ENCODE results near the gene AGBL1. TPM values are rescaled to one million over a fixed set of nuclear protein-coding genes. Genes with fewer than 3 reads are reported as not detected.

AGBL1 gene
- total and polyA plus RNA-seq, 2 donors (not counting 3 experiments of a cell fraction or from before 2014, with no cell fraction given), result not detected

- intact Hi-C loops (cut with micrococcal nuclease) (no loop called here), dilution Hi-C loops (cut with MboI; ENCODE audit: extremely low pct_ligation_motif_present, low sequenced_read_pairs) (no loop called here)
- H3K9me1 ChIP-seq (replicated peaks; ENCODE audit: control insufficient read depth, extremely low read depth, insufficient read depth, low read length), result no peaks in the 10 kb centered on the region
- CTCF ChIA-PET, result no interaction called here
- no peaks in the 10 kb centered on the region for H3K36me3 ChIP-seq (ENCODE audit: control insufficient read depth in 2 of 2, extremely low read depth in 1 of 2, insufficient read depth in 2 of 2, low read length in 2 of 2)
- H3K27me3 ChIP-seq (ENCODE audit: control insufficient read depth in 2 of 2, insufficient read depth in 2 of 2, low read length in 2 of 2), result no peaks in the 10 kb centered on the region
- no peaks in the 10 kb centered on the region for H4K20me1 ChIP-seq (replicated peaks; ENCODE audit: control insufficient read depth, extremely low read depth, insufficient read depth, low read length)
- H3K4me3 ChIP-seq (replicated peaks in 1 of 3; ENCODE audit: insufficient read depth in 1 of 3, low read depth in 1 of 3, low read length in 3 of 3), result no peak overlapping the region
- BruUV-seq (replicated peaks), result no TSS peak
- H3K9ac ChIP-seq (replicated peaks; ENCODE audit: extremely low read depth, insufficient read depth, low read length), result no peak overlapping the region
- H3K27ac ChIP-seq (ENCODE audit: insufficient read depth, low read depth, low read length), result no peak overlapping the region
- H2AFZ ChIP-seq (ENCODE audit: low read depth, low read length), result no peak overlapping the region
- TF ChIP-seq EZH2 (IDR thresholded peaks at IDR 0.05; ENCODE audit: borderline replicate concordance, low read depth, low read length, severe bottlenecking) (no peak), JUN (IDR thresholded peaks at IDR 0.05; ENCODE audit: borderline replicate concordance, insufficient read depth, insufficient read length, low read depth) (no peak), GATA2 (IDR thresholded peaks at IDR 0.05; ENCODE audit: insufficient read depth, insufficient read length, low read depth, low read length) (no peak)
- FAIRE-seq, result no peak
- H3K9me3 ChIP-seq (replicated peaks; ENCODE audit: control insufficient read depth, insufficient read depth, low read length), result peaks cover 2% of the 10 kb centered on the region
- no peaks in the 10 kb centered on the region for H3K79me2 ChIP-seq (ENCODE audit: control insufficient read depth, insufficient read depth, low read length)
- no peak for DNase-seq (ENCODE audit: low read depth, low spot score)
- POLR2A ChIA-PET, result no interaction called here
- H3K4me1 ChIP-seq (ENCODE audit: control insufficient read depth, extremely low read depth, insufficient read depth, low read length), result no peaks in the 10 kb centered on the region
- H3K4me2 ChIP-seq (ENCODE audit: insufficient read depth, low read length), result no peak overlapping the region
These were observed 269.9 kb downstream of the AGBL1 start for GRCh38 chr15:86349565-86349964.

- no TSS peak for BruUV-seq (replicated peaks)
- ChIA-PET CTCF (no interaction called here), POLR2A (no interaction called here)
These were observed 273.5 kb downstream of the AGBL1 start for GRCh38 chr15:86353213-86353612.

More at GRCh38 chr15:86353213-86353612, 273.5 kb downstream of the AGBL1 start:
- FAIRE-seq (no peak), DNase-seq (ENCODE audit: low read depth, low spot score) (no peak)
- H4K20me1 ChIP-seq (replicated peaks; ENCODE audit: control insufficient read depth, extremely low read depth, insufficient read depth, low read length), result no peaks in the 10 kb centered on the region
- H3K36me3 ChIP-seq (ENCODE audit: control insufficient read depth in 2 of 2, extremely low read depth in 1 of 2, insufficient read depth in 2 of 2, low read length in 2 of 2), result no peaks in the 10 kb centered on the region
- no peak overlapping the region for H3K9ac ChIP-seq (replicated peaks; ENCODE audit: extremely low read depth, insufficient read depth, low read length)
- no peaks in the 10 kb centered on the region for H3K9me1 ChIP-seq (replicated peaks; ENCODE audit: control insufficient read depth, extremely low read depth, insufficient read depth, low read length)
- H3K9me3 ChIP-seq (replicated peaks; ENCODE audit: control insufficient read depth, insufficient read depth, low read length), result peaks cover 2% of the 10 kb centered on the region
- H2AFZ ChIP-seq (ENCODE audit: low read depth, low read length), result no peak overlapping the region
- no peak overlapping the region for H3K4me3 ChIP-seq (replicated peaks in 1 of 3; ENCODE audit: insufficient read depth in 1 of 3, low read depth in 1 of 3, low read length in 3 of 3)
- dilution Hi-C loops (cut with MboI; ENCODE audit: extremely low pct_ligation_motif_present, low sequenced_read_pairs), result no loop called here
- H3K4me2 ChIP-seq (ENCODE audit: insufficient read depth, low read length), result no peak overlapping the region
- TF ChIP-seq MAX (IDR thresholded peaks at IDR 0.05; ENCODE audit: insufficient read depth, insufficient read length) (no peak), CTCF (IDR thresholded peaks at IDR 0.05; ENCODE audit: extremely low read depth in 1 of 2, insufficient read depth in 1 of 2, low read depth in 1 of 2, low read length in 2 of 2) (no peak), POLR2A (IDR thresholded peaks at IDR 0.05; ENCODE audit: low read depth, low read length) (no peak), FOS (IDR thresholded peaks at IDR 0.05; ENCODE audit: borderline replicate concordance, insufficient read depth, low read length) (no peak), JUN (IDR thresholded peaks at IDR 0.05; ENCODE audit: borderline replicate concordance, insufficient read depth, insufficient read length, low read depth) (no peak), POLR2AphosphoS5 (IDR thresholded peaks at IDR 0.05; ENCODE audit: insufficient read depth, low read depth, low read length) (no peak), EZH2 (IDR thresholded peaks at IDR 0.05; ENCODE audit: borderline replicate concordance, low read depth, low read length, severe bottlenecking) (no peak), MYC (IDR thresholded peaks at IDR 0.05; ENCODE audit: low read depth, low read length) (no peak), GATA2 (IDR thresholded peaks at IDR 0.05; ENCODE audit: insufficient read depth, insufficient read length, low read depth, low read length) (no peak)
- H3K27me3 ChIP-seq (ENCODE audit: control insufficient read depth in 2 of 2, insufficient read depth in 2 of 2, low read length in 2 of 2), result no peaks in the 10 kb centered on the region
- intact Hi-C loops (cut with micrococcal nuclease), result no loop called here
- no peak overlapping the region for H3K27ac ChIP-seq (ENCODE audit: insufficient read depth, low read depth, low read length)
- H3K79me2 ChIP-seq (ENCODE audit: control insufficient read depth, insufficient read depth, low read length), result no peaks in the 10 kb centered on the region
- H3K4me1 ChIP-seq (ENCODE audit: control insufficient read depth, extremely low read depth, insufficient read depth, low read length), result no peaks in the 10 kb centered on the region

All from endothelial cell of umbilical vein (primary cell).